ENCODE measurements around the gene BACE1-AS.
"Not testable (repeated sequence)": the region's sequence is repeated elsewhere in the genome, so short reads cannot be mapped to it uniquely, and the experiment has no call there.

The BACE1-AS gene

GRCh38 chr11:117295438-117296137 is 4.4 kb downstream of the BACE1-AS start:
- DNase-seq, result no peak

GRCh38 chr11:117296881-117297280 is 5.7 kb downstream of the BACE1-AS start:
- DNase-seq, result no peak

- DNase-seq, result no peak
Observed at GRCh38 chr11:117298195-117298594, 7.0 kb downstream of the BACE1-AS start.

- no peak for DNase-seq
Observed at GRCh38 chr11:117299351-117300282, 8.5 kb downstream of the BACE1-AS start.

- no peak for DNase-seq
Observed at GRCh38 chr11:117300283-117300663, 9.1 kb downstream of the BACE1-AS start.

GRCh38 chr11:117300773-117301172 is 9.6 kb downstream of the BACE1-AS start:
- no peak for DNase-seq

- no peak for DNase-seq
Observed at GRCh38 chr11:117302228-117302627, 11.1 kb downstream of the BACE1-AS start.

GRCh38 chr11:117303101-117303500 is 12.0 kb downstream of the BACE1-AS start:
- no peak for DNase-seq

- DNase-seq, result no peak
Observed at GRCh38 chr11:117303646-117304315, 12.6 kb downstream of the BACE1-AS start.

- DNase-seq, result no peak
Observed at GRCh38 chr11:117305145-117305544, 14.0 kb downstream of the BACE1-AS start.

- DNase-seq, result no peak
Observed at GRCh38 chr11:117309310-117309709, 18.2 kb downstream of the BACE1-AS start.

- DNase-seq, result no peak
Observed at GRCh38 chr11:117313091-117313490, 21.9 kb downstream of the BACE1-AS start.

- no peak for DNase-seq
Observed at GRCh38 chr11:117313828-117314768, 23.0 kb downstream of the BACE1-AS start.

- DNase-seq, result no peak
Observed at GRCh38 chr11:117314840-117315239, 23.7 kb downstream of the BACE1-AS start.

- no peak for DNase-seq
Observed at GRCh38 chr11:117315285-117316196, 24.4 kb downstream of the BACE1-AS start.

- peak; percentile 41 for DNase-seq
Observed at GRCh38 chr11:117316197-117316961, 25.2 kb downstream of the BACE1-AS start, which contains the start of gene BACE1. BACE1 (minus strand) TSS chr11:117316256; CDS start chr11:117315795, 461 bp downstream.

GRCh38 chr11:117318738-117319137 is 27.6 kb downstream of the BACE1-AS start:
- DNase-seq, result no peak

- DNase-seq, result no peak
Observed at GRCh38 chr11:117319214-117319840, 28.2 kb downstream of the BACE1-AS start.

- not testable (repeated sequence) for DNase-seq
Observed at GRCh38 chr11:117327255-117327566, 36.1 kb downstream of the BACE1-AS start.
